MM.1S (cell line): ENCODE data around the gene PTPRN.

ENCODE experiments used
- EZH2phosphoT487 ChIP-seq: fragments of 300-600 bp; sonication (generic); IDR thresholded peaks from 2 replicates; pipeline ENCODE4 v1.6.1; 2018; ENCODE audit warnings: antibody characterized with exemption, low read length
- TF ChIP-seq, protein P1 (sequence below): fragments of 300-600 bp; sonication (generic); IDR thresholded peaks from 2 replicates; pipeline ENCODE4 v1.5.1; 2016; ENCODE audit warnings: antibody characterized with exemption, low read length, mixed read lengths

DNA sequence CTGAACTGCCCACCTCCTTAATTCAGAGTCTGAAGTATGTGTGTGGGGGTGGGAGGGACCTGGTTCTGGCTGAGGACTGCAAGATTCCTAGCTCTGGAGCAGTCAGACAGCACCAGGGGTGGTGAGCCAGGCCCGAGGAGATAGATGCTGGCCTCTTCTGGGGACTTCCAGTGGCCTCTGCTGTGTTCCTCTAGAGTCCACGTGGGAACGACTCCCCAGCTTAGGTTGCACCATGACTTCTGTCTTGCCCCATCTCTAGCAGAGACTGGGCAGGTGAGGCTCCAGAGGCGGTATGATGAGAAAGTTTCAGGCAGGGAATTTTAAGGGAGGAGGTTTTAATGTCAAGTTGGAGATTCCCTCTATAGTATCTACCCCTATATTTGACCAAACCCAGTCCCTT is 45.4 kb upstream of the PTPRN start:
- TF ChIP-seq, protein P1, sequence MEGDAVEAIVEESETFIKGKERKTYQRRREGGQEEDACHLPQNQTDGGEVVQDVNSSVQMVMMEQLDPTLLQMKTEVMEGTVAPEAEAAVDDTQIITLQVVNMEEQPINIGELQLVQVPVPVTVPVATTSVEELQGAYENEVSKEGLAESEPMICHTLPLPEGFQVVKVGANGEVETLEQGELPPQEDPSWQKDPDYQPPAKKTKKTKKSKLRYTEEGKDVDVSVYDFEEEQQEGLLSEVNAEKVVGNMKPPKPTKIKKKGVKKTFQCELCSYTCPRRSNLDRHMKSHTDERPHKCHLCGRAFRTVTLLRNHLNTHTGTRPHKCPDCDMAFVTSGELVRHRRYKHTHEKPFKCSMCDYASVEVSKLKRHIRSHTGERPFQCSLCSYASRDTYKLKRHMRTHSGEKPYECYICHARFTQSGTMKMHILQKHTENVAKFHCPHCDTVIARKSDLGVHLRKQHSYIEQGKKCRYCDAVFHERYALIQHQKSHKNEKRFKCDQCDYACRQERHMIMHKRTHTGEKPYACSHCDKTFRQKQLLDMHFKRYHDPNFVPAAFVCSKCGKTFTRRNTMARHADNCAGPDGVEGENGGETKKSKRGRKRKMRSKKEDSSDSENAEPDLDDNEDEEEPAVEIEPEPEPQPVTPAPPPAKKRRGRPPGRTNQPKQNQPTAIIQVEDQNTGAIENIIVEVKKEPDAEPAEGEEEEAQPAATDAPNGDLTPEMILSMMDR = no peak
- TF ChIP-seq EZH2phosphoT487 = no peak
